GM18517 (cell line): Measurements from ENCODE around the gene PDCD1.
"Not testable (repeated sequence)": the region's sequence is repeated elsewhere in the genome, so short reads cannot be mapped to it uniquely, and the experiment has no call there.

ENCODE experiments used
- ATAC-seq: cut with Tn5 transposase; IDR thresholded peaks from one replicate; pipeline ENCODE4 v1.9.1; 2021; ENCODE audit warnings: mild to moderate bottlenecking, moderate library complexity; ENCODE audit not compliant: unreplicated experiment

PDCD1 gene

GRCh38 chr2:241801611-241802420, 56.9 kb downstream of the PDCD1 start:
- no peak for ATAC-seq

GRCh38 chr2:241800198-241800903, 58.3 kb downstream of the PDCD1 start:
- ATAC-seq = not testable (repeated sequence)
